ENCODE measurements around the gene MMRN2. TPM values are rescaled to one million over a fixed set of nuclear protein-coding genes. Genes with fewer than 3 reads are reported as not detected.
"Not testable (repeated sequence)": the region's sequence is repeated elsewhere in the genome, so short reads cannot be mapped to it uniquely, and the experiment has no call there.

The MMRN2 gene, protein sequence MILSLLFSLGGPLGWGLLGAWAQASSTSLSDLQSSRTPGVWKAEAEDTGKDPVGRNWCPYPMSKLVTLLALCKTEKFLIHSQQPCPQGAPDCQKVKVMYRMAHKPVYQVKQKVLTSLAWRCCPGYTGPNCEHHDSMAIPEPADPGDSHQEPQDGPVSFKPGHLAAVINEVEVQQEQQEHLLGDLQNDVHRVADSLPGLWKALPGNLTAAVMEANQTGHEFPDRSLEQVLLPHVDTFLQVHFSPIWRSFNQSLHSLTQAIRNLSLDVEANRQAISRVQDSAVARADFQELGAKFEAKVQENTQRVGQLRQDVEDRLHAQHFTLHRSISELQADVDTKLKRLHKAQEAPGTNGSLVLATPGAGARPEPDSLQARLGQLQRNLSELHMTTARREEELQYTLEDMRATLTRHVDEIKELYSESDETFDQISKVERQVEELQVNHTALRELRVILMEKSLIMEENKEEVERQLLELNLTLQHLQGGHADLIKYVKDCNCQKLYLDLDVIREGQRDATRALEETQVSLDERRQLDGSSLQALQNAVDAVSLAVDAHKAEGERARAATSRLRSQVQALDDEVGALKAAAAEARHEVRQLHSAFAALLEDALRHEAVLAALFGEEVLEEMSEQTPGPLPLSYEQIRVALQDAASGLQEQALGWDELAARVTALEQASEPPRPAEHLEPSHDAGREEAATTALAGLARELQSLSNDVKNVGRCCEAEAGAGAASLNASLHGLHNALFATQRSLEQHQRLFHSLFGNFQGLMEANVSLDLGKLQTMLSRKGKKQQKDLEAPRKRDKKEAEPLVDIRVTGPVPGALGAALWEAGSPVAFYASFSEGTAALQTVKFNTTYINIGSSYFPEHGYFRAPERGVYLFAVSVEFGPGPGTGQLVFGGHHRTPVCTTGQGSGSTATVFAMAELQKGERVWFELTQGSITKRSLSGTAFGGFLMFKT
- 10 to 100 TPM in 1 of 3 donors, 1 to 10 TPM in 2; 5.7 to 11.5 (median 8.3) TPM for total RNA-seq
- long read RNA-seq, donor 1, full-length matches to known transcripts = 42 of 48 reads
- long read RNA-seq, donor 1, partial matches to known transcripts = 5 of 48 reads
- long read RNA-seq, donor 1, other reads (novel, unspliced or antisense) = 1 of 48 reads
- long read RNA-seq, donor 2, partial matches to known transcripts = 1 of 1 reads
- long read RNA-seq, donor 2, other reads (novel, unspliced or antisense) = 0 of 1 reads

DNA sequence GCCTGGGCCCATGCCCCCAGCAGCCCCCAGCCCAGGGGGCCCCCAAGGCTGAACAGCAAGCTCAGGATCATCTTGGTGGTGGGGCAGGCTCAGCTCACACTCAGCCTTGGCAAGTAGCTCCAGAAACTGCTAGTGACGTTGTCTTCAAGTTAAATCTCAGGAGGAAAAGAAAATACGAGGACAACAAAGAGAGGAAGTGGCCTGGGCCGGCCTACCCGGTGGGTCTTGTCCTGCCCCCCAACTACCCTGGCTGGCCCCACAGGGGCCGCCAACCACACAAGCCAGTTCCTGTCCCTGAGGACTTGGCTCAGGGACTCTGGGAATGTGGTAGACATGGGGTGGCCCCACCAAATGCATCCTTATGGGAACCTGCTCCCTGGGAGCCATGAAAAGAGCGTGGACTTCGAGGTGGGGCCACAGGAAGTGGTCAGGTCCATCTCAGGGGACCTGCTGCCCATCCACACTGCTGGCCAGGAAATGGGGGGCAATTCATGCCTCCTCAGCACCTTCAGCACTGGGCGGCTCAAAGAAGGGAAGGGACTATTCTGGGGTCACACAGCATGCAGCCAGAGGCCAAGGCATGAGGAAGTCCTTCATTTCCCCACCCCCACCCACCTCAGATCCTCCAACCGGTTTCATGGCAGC is at the start of gene MMRN2:
Gene MMRN2 (minus strand): TSS at position 145 of the 645 bp plus-strand sequence. CDS start 74 bp downstream, at position 71.
- ATAC-seq (no peak), DNase-seq (no peak)
- intact Hi-C loops (cut with DNase I, micrococcal nuclease) = no loop called here
- Histone ChIP-seq H3K9me3 (peaks cover 5% of the 10 kb centered on the region), H3K36me3 (ENCODE audit: low read depth) (no peaks in the 10 kb centered on the region), H3K4me1 (ENCODE audit: low read depth) (no peaks in the 10 kb centered on the region), H3K4me3 (no peak within 1 kb of the TSS)
- TF ChIP-seq, protein P1, sequence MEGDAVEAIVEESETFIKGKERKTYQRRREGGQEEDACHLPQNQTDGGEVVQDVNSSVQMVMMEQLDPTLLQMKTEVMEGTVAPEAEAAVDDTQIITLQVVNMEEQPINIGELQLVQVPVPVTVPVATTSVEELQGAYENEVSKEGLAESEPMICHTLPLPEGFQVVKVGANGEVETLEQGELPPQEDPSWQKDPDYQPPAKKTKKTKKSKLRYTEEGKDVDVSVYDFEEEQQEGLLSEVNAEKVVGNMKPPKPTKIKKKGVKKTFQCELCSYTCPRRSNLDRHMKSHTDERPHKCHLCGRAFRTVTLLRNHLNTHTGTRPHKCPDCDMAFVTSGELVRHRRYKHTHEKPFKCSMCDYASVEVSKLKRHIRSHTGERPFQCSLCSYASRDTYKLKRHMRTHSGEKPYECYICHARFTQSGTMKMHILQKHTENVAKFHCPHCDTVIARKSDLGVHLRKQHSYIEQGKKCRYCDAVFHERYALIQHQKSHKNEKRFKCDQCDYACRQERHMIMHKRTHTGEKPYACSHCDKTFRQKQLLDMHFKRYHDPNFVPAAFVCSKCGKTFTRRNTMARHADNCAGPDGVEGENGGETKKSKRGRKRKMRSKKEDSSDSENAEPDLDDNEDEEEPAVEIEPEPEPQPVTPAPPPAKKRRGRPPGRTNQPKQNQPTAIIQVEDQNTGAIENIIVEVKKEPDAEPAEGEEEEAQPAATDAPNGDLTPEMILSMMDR (IDR thresholded peaks at IDR 0.05) = no peak

- H3K36me3 ChIP-seq (ENCODE audit: low read depth); DNase-seq; ATAC-seq; H3K4me1 ChIP-seq (ENCODE audit: low read depth); intact Hi-C loops (cut with DNase I, micrococcal nuclease); H3K4me3 ChIP-seq; H3K9me3 ChIP-seq: not testable (repeated sequence)
Observed at GRCh38 chr10:87007124-87007523, 49.7 kb upstream of the MMRN2 start.

GRCh38 chr10:87000491-87000890 is 43.1 kb upstream of the MMRN2 start:
- no peak for DNase-seq
- no peak overlapping the region for H3K4me3 ChIP-seq
- no peaks in the 10 kb centered on the region for H3K9me3 ChIP-seq
- intact Hi-C loops (cut with DNase I, micrococcal nuclease) = no loop called here
- H3K4me1 ChIP-seq (ENCODE audit: low read depth) = no peaks in the 10 kb centered on the region
- TF ChIP-seq, protein P1 (IDR thresholded peaks at IDR 0.05) = no peak
- no peak for ATAC-seq
- H3K36me3 ChIP-seq (ENCODE audit: low read depth) = no peaks in the 10 kb centered on the region

DNA sequence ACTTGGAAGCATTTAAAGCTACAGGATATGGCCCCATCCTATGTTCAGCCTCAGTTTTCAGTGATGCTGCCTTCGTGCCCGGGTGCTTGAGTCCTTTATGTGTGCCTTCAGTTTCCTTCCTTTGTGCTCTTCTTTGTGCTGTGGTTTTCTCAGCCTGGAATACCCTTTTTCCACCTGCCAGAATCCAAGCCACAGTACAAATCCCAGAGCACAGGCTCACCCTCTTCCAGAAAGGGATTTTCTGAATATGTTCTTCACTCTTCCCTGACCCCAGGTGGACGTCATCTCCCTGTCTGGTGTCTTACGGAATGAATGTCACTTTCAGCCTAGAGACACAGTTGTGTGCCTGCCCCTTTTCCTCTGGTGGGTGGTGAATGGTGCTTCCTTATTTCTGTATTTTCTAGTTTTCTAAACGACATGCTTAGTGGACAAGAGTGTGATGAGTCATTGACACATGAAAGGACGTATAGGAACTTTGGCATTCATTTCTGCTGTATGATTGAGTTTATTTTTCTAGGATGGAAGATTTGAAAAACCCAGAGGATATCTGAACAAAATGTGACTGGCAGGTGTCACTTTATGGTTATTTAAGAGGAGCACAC is 42.5 kb upstream of the MMRN2 start:
- intact Hi-C loops (cut with DNase I, micrococcal nuclease); H3K9me3 ChIP-seq; DNase-seq; ATAC-seq; H3K4me3 ChIP-seq; H3K4me1 ChIP-seq (ENCODE audit: low read depth); H3K36me3 ChIP-seq (ENCODE audit: low read depth): not testable (repeated sequence)

DNA sequence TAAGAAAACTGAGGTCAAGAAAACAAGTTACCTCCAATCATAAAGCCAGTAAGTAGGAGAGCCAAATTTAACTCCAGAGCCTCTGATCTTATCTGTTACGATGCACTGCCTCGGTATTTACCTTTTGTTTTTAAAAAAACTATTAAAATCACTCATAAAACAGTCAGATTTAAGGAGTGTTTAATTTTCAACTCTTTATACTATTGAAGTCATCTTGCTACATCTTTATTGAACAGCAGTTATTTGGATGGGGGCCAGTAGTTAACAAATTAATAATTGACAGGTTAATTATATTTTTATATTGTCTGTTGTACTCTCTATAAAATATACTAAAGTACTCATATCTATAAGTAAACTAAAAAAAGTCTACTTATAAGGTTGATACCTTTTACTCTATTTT is 35.5 kb upstream of the MMRN2 start:
- no peak for DNase-seq
- intact Hi-C loops (cut with DNase I, micrococcal nuclease) = no loop called here

More for the DNA sequence above, 35.5 kb upstream of the MMRN2 start:
- Histone ChIP-seq H3K9me3 (no peaks in the 10 kb centered on the region), H3K4me1 (ENCODE audit: low read depth) (no peaks in the 10 kb centered on the region), H3K4me3 (no peak overlapping the region), H3K36me3 (ENCODE audit: low read depth) (no peaks in the 10 kb centered on the region)
- TF ChIP-seq, protein P1 (IDR thresholded peaks at IDR 0.05) = no peak
- no peak for ATAC-seq

Measured in mucosa of descending colon (tissue), 3 donors.